Measurements from ENCODE around the gene DERL2. TPM values are rescaled to one million over a fixed set of nuclear protein-coding genes. Genes with fewer than 3 reads are reported as not detected.

DERL2 gene
- total RNA-seq, 4 donors from 2014 or later: 4.6 to 37.5 (median 21.7) TPM

DNA sequence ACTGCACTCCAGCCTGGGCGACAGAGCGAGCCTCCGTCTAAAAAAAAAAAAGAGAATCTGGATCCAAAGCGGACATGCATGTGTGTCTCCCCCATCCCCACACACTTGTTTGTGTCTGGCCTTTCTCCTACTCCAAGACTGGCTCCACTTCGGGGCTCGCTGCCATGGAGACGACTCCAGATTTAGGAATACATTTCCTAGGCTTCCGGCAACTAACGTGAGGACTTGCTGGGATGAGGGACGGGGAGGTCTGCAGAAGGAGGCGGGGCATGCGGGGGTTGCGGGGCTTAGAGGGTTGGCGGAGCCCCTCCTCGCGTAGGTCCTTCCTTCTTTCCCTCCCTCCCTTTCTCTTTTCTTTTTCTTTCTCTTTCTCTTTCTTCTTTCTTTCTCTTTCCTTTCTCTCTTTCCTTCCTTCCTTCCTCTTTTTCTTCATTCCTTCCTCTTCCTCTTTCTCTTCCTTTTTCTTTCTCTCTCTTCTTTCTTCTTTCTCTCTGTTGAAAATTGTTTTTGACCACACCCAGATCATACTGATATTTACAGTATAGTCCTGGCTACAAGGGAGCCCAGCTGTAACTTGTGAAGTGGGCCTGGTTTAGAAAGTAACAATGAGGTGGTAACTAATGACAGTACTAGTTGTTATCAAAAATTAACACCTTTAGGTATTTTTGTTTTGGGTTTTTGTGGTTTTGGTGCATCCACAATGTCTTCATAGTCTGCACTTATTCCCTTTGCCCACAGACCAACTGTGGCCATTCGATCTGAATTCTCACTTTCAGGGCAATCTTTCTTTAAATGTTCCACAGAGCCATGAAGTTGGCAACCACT lies 25.6 kb upstream of the DERL2 start:
- intact Hi-C loops (cut with DNase I; ENCODE audit: low total_unique reads) (no loop called here), in situ Hi-C loops (cut with MboI; ENCODE audit: low pct_ligation_motif_present in 1 of 4, low pct_unique_long_range_greater_than_20kb in 1 of 4, low sequenced_read_pairs in 3 of 4) (no loop called here)
- DNase-seq: no peak
- H3K4me1 ChIP-seq: no peaks in the 10 kb centered on the region
- no peak for TF ChIP-seq EP300 (IDR thresholded peaks at IDR 0.05; ENCODE audit: low read depth)
- TF ChIP-seq, protein P1, sequence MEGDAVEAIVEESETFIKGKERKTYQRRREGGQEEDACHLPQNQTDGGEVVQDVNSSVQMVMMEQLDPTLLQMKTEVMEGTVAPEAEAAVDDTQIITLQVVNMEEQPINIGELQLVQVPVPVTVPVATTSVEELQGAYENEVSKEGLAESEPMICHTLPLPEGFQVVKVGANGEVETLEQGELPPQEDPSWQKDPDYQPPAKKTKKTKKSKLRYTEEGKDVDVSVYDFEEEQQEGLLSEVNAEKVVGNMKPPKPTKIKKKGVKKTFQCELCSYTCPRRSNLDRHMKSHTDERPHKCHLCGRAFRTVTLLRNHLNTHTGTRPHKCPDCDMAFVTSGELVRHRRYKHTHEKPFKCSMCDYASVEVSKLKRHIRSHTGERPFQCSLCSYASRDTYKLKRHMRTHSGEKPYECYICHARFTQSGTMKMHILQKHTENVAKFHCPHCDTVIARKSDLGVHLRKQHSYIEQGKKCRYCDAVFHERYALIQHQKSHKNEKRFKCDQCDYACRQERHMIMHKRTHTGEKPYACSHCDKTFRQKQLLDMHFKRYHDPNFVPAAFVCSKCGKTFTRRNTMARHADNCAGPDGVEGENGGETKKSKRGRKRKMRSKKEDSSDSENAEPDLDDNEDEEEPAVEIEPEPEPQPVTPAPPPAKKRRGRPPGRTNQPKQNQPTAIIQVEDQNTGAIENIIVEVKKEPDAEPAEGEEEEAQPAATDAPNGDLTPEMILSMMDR (IDR thresholded peaks at IDR 0.05): no peak
- TF ChIP-seq POLR2AphosphoS5 (IDR thresholded peaks at IDR 0.05): peak in 1 of 3 donors; percentile 27
- no peak for TF ChIP-seq POLR2A (IDR thresholded peaks at IDR 0.05)
- peak overlapping the region in 1 of 4 donors; percentile 46 for H3K27ac ChIP-seq
- no peaks in the 10 kb centered on the region for H3K36me3 ChIP-seq
- WGBS, 2 donors (ENCODE audit: low coverage in 1 of 2): 67 to 100% methylated on average over 1 to 17 of the region's 17 CpGs
- H3K4me3 ChIP-seq: no peak overlapping the region
- H3K9me3 ChIP-seq: no peaks in the 10 kb centered on the region
- H3K27me3 ChIP-seq: no peaks in the 10 kb centered on the region

DNA sequence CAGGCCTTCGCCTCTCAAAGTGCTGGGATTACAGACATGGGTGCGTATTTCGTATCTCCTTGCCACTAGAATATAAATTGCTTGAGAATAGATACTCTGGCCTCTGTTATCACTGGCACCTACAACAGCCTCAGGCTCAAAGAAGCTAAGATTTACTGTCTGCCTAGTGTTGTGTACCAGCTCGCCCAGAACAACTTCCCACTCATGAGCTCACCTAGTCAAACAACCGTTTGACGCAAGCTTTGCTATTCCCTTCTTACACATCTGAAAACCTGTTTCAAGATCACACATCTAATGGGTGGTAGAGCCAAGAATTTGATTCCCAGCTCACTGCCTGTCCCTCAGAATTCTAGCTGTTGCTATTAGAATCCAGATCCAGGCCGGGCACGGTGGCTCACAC lies 24.8 kb upstream of the DERL2 start:
- Histone ChIP-seq H3K27ac (peak overlapping the region in 1 of 4 donors; percentile 46), H3K4me3 (no peak overlapping the region)

DNA sequence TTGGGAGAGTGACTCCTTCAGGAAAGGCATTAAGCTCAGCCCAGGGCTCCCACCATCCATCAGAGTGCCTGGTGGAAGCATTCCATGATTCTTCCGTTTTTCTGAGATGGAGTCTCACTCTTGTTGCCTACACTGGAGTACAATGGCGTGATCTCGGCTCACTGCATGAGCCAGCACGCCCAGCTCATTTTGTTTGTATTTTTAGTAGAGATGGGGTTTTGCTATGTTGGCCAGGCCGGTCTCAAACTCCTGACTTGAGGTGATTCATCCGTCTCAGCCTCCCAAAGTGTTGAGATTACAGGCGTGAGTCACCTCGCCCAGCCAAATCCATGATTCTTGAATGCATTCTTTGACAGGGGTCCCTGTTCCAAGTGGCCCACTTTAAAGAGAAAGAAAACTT lies 23.5 kb upstream of the DERL2 start:
- intact Hi-C loops (cut with DNase I; ENCODE audit: low total_unique reads): no loop called here
- 75 to 84% methylated on average over 4 to 8 of the region's 8 CpGs for WGBS, 2 donors (ENCODE audit: low coverage in 1 of 2)
- no peaks in the 10 kb centered on the region for H3K36me3 ChIP-seq
- H3K9me3 ChIP-seq: no peaks in the 10 kb centered on the region
- no peak overlapping the region for H3K4me3 ChIP-seq
- no peaks in the 10 kb centered on the region for H3K4me1 ChIP-seq
- in situ Hi-C loops (cut with MboI; ENCODE audit: low pct_ligation_motif_present in 1 of 4, low pct_unique_long_range_greater_than_20kb in 1 of 4, low sequenced_read_pairs in 3 of 4): no loop called here
- H3K27me3 ChIP-seq: no peaks in the 10 kb centered on the region
- no peak overlapping the region for H3K27ac ChIP-seq
- DNase-seq: no peak
- TF ChIP-seq POLR2AphosphoS5 (IDR thresholded peaks at IDR 0.05): no peak
- TF ChIP-seq POLR2A (IDR thresholded peaks at IDR 0.05): no peak
- TF ChIP-seq EP300 (IDR thresholded peaks at IDR 0.05; ENCODE audit: low read depth): no peak
- TF ChIP-seq, protein P1 (IDR thresholded peaks at IDR 0.05): no peak

More for the DNA sequence above, 24.8 kb upstream of the DERL2 start:
- no peak for DNase-seq
- H3K36me3 ChIP-seq: no peaks in the 10 kb centered on the region
- 88 to 91% methylated on average over 6 to 8 of the region's 8 CpGs for WGBS, 2 donors (ENCODE audit: low coverage in 1 of 2)
- intact Hi-C loops (cut with DNase I; ENCODE audit: low total_unique reads) (no loop called here), in situ Hi-C loops (cut with MboI; ENCODE audit: low pct_ligation_motif_present in 1 of 4, low pct_unique_long_range_greater_than_20kb in 1 of 4, low sequenced_read_pairs in 3 of 4) (no loop called here)
- H3K4me1 ChIP-seq: no peaks in the 10 kb centered on the region
- no peaks in the 10 kb centered on the region for H3K9me3 ChIP-seq
- H3K27me3 ChIP-seq: no peaks in the 10 kb centered on the region
- TF ChIP-seq POLR2A (IDR thresholded peaks at IDR 0.05) (no peak), POLR2AphosphoS5 (IDR thresholded peaks at IDR 0.05) (no peak), EP300 (IDR thresholded peaks at IDR 0.05; ENCODE audit: low read depth) (no peak)
- TF ChIP-seq, protein P1 (IDR thresholded peaks at IDR 0.05): no peak

DNA sequence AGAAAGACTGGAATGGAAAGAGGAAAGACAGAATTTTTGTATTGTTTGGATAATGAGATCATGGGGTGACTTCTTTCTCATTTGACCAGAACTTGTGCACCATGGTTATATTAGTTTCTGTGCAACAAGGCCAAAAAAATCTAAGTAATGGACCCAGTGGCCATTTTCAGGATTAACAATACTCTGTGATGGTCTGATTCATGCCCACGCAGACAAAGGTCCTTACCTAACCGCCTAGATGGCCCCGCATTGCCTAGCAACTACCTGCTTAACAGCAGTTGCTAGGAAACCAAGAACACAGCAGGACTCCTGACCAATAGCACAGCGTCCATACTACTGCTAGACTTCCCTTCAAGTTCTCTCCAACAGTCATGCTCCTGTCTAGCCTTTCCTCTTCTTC lies 22.8 kb upstream of the DERL2 start:
- Histone ChIP-seq H3K4me1 (no peaks in the 10 kb centered on the region), H3K9me3 (no peaks in the 10 kb centered on the region), H3K36me3 (no peaks in the 10 kb centered on the region), H3K27ac (no peak overlapping the region), H3K27me3 (no peaks in the 10 kb centered on the region), H3K4me3 (no peak overlapping the region)
- no peak for DNase-seq
- in situ Hi-C loops (cut with MboI; ENCODE audit: low pct_ligation_motif_present in 1 of 4, low pct_unique_long_range_greater_than_20kb in 1 of 4, low sequenced_read_pairs in 3 of 4): no loop called here
- 33 to 51% methylated on average over 3 to 4 of the region's 4 CpGs for WGBS, 2 donors (ENCODE audit: low coverage in 1 of 2)
- TF ChIP-seq, protein P1 (IDR thresholded peaks at IDR 0.05): no peak
- TF ChIP-seq POLR2AphosphoS5 (IDR thresholded peaks at IDR 0.05): no peak
- no peak for TF ChIP-seq EP300 (IDR thresholded peaks at IDR 0.05; ENCODE audit: low read depth)
- no peak for TF ChIP-seq POLR2A (IDR thresholded peaks at IDR 0.05)
- intact Hi-C loops (cut with DNase I; ENCODE audit: low total_unique reads): no loop called here
